ENCODE measurements around the gene SEMA3E. TPM values are rescaled to one million over a fixed set of nuclear protein-coding genes. Genes with fewer than 3 reads are reported as not detected.

SEMA3E gene
- total and polyA plus RNA-seq, 9 of the 15 experiments (the other 6 are each of a cell fraction or from before 2014, with no cell fraction given), result 0.01 to 1.4 (median 0.14) TPM; not detected in 2

DNA sequence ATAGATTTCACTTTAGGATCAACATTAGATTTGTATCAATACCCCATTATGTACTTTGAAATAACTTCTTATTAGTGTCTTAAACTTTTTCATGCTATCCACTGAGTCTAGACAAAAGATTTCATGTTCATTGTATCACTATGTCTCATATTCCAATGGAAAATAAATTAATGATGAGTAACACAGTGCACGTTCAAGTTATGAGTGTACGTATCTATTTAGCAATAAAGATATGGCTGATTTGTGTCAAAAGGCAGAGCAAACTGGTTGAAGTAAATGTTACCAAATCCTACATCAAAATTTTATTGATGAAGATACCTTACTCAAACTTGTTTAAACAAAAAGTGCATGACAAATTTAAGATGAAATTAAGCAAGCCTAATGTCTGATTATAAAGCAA lies 102.4 kb downstream of the SEMA3E start:
- no peak overlapping the region for H3K4me2 ChIP-seq (ENCODE audit: insufficient read depth, low read length)
- H3K27ac ChIP-seq (ENCODE audit: extremely low read depth, low read depth, low read length), result no peak overlapping the region
- BruUV-seq (replicated peaks), result no TSS peak
- H3K4me3 ChIP-seq, result no peak overlapping the region
- H3K9me1 ChIP-seq (ENCODE audit: control insufficient read depth, insufficient read depth, low read length), result no peaks in the 10 kb centered on the region
- ChIA-PET CTCF (ENCODE audit: low intra/inter-chr PET ratio) (no interaction called here), POLR2A (no interaction called here)
- H3K9me3 ChIP-seq (replicated peaks; ENCODE audit: control insufficient read depth, insufficient read depth, low read depth, low read length), result no peaks in the 10 kb centered on the region; the same call in 1 of the 2 replicates
- ATAC-seq (no peak), FAIRE-seq (no peak), DNase-seq (ENCODE audit: extremely low read depth in 1 of 4, low spot score in 3 of 4) (no peak)
- in situ Hi-C loops (cut with MboI) (no loop called here), intact Hi-C loops (cut with micrococcal nuclease) (no loop called here)
- no peak overlapping the region for H2AFZ ChIP-seq (ENCODE audit: low read depth, low read length)
- H4K20me1 ChIP-seq (replicated peaks; ENCODE audit: control insufficient read depth, insufficient read depth, low read length), result no peaks in the 10 kb centered on the region
- no peaks in the 10 kb centered on the region for H3K36me3 ChIP-seq (ENCODE audit: control insufficient read depth, insufficient read depth, low read length)
- no peaks in the 10 kb centered on the region for H3K79me2 ChIP-seq (ENCODE audit: control insufficient read depth, insufficient read depth, low read length)
- no peak overlapping the region for H3K9ac ChIP-seq (ENCODE audit: insufficient read depth in 1 of 2, low read depth in 2 of 2, low read length in 2 of 2)
- H3K27me3 ChIP-seq (ENCODE audit: control insufficient read depth in 2 of 2, insufficient read depth in 2 of 2, low read length in 2 of 2), result no peaks in the 10 kb centered on the region
- H3K4me1 ChIP-seq (replicated peaks in 1 of 2; ENCODE audit: control insufficient read depth in 2 of 2, insufficient read depth in 2 of 2, low read length in 2 of 2), result no peaks in the 10 kb centered on the region
- 2% methylated on average over 2 of the region's 2 CpGs for WGBS (ENCODE audit: insufficient coverage, low coverage, missing lambda C conversion rate)
- no peak for TF ChIP-seq ZNF3 (CRISPR knock-in tag; IDR thresholded peaks at IDR 0.05)
- no peak for TF ChIP-seq EWSR1 (IDR thresholded peaks at IDR 0.05; ENCODE audit: borderline replicate concordance, low read depth, partially characterized antibody)
- TF ChIP-seq, protein P1, sequence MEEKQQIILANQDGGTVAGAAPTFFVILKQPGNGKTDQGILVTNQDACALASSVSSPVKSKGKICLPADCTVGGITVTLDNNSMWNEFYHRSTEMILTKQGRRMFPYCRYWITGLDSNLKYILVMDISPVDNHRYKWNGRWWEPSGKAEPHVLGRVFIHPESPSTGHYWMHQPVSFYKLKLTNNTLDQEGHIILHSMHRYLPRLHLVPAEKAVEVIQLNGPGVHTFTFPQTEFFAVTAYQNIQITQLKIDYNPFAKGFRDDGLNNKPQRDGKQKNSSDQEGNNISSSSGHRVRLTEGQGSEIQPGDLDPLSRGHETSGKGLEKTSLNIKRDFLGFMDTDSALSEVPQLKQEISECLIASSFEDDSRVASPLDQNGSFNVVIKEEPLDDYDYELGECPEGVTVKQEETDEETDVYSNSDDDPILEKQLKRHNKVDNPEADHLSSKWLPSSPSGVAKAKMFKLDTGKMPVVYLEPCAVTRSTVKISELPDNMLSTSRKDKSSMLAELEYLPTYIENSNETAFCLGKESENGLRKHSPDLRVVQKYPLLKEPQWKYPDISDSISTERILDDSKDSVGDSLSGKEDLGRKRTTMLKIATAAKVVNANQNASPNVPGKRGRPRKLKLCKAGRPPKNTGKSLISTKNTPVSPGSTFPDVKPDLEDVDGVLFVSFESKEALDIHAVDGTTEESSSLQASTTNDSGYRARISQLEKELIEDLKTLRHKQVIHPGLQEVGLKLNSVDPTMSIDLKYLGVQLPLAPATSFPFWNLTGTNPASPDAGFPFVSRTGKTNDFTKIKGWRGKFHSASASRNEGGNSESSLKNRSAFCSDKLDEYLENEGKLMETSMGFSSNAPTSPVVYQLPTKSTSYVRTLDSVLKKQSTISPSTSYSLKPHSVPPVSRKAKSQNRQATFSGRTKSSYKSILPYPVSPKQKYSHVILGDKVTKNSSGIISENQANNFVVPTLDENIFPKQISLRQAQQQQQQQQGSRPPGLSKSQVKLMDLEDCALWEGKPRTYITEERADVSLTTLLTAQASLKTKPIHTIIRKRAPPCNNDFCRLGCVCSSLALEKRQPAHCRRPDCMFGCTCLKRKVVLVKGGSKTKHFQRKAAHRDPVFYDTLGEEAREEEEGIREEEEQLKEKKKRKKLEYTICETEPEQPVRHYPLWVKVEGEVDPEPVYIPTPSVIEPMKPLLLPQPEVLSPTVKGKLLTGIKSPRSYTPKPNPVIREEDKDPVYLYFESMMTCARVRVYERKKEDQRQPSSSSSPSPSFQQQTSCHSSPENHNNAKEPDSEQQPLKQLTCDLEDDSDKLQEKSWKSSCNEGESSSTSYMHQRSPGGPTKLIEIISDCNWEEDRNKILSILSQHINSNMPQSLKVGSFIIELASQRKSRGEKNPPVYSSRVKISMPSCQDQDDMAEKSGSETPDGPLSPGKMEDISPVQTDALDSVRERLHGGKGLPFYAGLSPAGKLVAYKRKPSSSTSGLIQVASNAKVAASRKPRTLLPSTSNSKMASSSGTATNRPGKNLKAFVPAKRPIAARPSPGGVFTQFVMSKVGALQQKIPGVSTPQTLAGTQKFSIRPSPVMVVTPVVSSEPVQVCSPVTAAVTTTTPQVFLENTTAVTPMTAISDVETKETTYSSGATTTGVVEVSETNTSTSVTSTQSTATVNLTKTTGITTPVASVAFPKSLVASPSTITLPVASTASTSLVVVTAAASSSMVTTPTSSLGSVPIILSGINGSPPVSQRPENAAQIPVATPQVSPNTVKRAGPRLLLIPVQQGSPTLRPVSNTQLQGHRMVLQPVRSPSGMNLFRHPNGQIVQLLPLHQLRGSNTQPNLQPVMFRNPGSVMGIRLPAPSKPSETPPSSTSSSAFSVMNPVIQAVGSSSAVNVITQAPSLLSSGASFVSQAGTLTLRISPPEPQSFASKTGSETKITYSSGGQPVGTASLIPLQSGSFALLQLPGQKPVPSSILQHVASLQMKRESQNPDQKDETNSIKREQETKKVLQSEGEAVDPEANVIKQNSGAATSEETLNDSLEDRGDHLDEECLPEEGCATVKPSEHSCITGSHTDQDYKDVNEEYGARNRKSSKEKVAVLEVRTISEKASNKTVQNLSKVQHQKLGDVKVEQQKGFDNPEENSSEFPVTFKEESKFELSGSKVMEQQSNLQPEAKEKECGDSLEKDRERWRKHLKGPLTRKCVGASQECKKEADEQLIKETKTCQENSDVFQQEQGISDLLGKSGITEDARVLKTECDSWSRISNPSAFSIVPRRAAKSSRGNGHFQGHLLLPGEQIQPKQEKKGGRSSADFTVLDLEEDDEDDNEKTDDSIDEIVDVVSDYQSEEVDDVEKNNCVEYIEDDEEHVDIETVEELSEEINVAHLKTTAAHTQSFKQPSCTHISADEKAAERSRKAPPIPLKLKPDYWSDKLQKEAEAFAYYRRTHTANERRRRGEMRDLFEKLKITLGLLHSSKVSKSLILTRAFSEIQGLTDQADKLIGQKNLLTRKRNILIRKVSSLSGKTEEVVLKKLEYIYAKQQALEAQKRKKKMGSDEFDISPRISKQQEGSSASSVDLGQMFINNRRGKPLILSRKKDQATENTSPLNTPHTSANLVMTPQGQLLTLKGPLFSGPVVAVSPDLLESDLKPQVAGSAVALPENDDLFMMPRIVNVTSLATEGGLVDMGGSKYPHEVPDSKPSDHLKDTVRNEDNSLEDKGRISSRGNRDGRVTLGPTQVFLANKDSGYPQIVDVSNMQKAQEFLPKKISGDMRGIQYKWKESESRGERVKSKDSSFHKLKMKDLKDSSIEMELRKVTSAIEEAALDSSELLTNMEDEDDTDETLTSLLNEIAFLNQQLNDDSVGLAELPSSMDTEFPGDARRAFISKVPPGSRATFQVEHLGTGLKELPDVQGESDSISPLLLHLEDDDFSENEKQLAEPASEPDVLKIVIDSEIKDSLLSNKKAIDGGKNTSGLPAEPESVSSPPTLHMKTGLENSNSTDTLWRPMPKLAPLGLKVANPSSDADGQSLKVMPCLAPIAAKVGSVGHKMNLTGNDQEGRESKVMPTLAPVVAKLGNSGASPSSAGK (IDR thresholded peaks at IDR 0.05), result no peak
- TF ChIP-seq, protein P2, sequence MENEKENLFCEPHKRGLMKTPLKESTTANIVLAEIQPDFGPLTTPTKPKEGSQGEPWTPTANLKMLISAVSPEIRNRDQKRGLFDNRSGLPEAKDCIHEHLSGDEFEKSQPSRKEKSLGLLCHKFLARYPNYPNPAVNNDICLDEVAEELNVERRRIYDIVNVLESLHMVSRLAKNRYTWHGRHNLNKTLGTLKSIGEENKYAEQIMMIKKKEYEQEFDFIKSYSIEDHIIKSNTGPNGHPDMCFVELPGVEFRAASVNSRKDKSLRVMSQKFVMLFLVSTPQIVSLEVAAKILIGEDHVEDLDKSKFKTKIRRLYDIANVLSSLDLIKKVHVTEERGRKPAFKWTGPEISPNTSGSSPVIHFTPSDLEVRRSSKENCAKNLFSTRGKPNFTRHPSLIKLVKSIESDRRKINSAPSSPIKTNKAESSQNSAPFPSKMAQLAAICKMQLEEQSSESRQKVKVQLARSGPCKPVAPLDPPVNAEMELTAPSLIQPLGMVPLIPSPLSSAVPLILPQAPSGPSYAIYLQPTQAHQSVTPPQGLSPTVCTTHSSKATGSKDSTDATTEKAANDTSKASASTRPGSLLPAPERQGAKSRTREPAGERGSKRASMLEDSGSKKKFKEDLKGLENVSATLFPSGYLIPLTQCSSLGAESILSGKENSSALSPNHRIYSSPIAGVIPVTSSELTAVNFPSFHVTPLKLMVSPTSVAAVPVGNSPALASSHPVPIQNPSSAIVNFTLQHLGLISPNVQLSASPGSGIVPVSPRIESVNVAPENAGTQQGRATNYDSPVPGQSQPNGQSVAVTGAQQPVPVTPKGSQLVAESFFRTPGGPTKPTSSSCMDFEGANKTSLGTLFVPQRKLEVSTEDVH (IDR thresholded peaks at IDR 0.05; ENCODE audit: low read depth, partially characterized antibody), result no peak
